NCI-H69 (cell line): ENCODE results near the gene MGAT2.
"Not testable (repeated sequence)": the region's sequence is repeated elsewhere in the genome, so short reads cannot be mapped to it uniquely, and the experiment has no call there.

ENCODE experiments used
- DNase-seq: peaks from one replicate; lab custom pipeline; 2025; lab: John Stamatoyannopoulos, UW

The MGAT2 gene

DNA sequence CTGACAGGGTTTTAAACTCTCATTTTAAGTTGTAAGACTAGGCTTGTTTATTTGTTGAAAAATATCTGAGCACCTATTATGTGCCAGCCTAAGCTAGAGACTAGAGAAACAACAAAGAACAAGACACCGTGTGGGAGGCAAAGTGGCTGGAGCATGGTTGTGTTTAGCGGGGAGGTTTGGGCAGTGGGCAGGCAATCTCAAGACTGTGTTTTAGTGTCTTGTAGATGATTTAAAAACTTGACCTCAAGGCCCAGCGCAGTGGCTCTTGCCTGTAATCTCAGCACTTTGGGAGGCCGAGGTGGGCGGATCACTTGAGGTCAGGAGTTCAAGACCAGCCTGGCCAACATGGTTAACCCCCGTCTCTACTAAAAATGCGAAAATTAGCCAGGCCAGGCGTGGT is 7.9 kb upstream of the MGAT2 start:
- no peak for DNase-seq

DNA sequence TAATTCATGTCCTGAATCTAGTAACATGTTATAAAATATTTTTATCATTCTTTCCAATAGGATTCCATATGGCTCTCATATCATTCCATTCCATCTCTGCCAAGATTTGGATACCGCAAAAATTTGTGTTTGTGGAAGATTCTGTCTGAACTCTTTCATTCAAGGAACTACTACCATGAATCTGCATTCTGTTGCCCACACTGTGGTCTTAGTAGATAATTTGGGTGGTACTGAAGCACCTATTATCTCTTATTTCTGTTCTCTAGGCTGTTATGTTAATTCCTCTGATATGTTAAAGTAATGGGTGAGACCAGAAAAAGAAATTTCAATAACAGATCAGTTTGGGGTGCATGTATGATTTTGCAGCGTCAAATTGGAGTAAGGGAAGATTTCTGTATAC is 6.4 kb upstream of the MGAT2 start:
- DNase-seq: no peak

DNA sequence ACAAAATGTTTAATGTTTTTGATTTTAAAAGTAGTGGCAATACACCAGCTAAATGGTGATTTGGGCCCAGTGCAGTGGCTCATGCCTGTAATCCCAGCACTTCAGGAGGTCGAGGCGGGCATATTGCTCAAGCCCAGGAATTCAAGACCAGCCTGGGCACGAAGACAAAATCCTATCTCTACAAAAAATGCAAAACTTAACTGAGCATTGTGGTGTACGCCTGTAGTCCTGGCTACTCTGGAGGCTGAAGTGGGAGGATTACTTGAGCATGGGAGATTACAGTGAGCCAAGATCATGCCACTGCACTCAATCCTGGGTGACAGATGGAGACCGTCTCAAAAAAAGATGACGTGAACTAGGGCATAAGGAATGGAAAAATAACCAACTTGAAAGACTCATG is 4.8 kb upstream of the MGAT2 start:
- DNase-seq: no peak

DNA sequence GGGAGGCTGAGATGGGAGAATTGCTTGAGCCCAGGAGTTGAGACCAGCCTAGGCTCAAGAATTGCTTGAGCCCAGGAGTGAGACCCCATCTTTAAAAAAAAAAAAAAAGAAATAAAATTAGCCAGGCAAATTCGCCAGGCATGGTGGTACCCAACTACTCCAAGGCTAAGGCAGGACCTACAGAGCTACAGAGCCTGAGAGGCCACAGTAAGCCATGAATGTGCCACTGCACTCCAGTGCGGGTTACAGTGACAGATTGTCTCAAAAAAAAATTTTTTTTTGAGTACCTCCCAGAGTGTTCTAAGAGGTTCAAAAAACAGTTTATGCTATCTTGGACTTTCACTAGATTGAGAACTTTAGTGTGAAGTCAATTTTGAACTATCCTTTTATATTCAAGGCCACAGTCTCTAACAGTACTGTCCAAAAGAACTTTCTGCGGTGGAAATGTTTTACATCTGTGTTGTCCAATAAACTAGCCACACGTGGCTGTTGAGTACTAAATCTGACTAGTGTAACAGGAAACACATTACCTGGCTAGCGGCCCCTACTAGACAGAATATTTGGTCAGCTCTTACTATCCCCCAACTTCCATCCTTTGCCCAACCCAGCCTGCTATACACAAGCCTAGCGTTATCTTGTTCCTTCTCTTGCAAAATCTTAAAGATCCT is 2.6 kb upstream of the MGAT2 start:
- no peak for DNase-seq

GRCh38 chr14:49619273-49619672 is 1.3 kb upstream of the MGAT2 start:
- not testable (repeated sequence) for DNase-seq

DNA sequence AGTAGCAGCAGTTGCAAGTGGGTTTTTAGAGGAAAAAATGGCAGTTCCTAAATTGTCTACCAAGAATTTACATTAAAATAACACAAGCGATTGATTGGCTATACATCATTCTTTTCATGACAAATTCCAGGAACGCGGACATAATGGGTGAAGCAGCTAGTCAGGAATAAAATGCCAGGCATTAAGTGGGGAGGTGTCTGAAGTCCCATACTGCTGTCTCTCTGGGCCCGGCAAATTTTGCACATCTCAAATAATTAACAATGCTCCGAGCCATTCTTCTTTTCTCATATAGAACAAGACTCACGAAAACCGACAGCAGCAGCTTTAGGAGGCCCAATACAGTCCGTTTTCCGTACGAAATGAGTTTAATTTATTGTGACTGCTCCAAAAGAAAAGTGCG is 869 bp upstream of the MGAT2 start:
- DNase-seq: no peak

GRCh38 chr14:49621114-49621881 is 699 bp downstream of the MGAT2 start:
- DNase-seq: peak; percentile 83

DNA sequence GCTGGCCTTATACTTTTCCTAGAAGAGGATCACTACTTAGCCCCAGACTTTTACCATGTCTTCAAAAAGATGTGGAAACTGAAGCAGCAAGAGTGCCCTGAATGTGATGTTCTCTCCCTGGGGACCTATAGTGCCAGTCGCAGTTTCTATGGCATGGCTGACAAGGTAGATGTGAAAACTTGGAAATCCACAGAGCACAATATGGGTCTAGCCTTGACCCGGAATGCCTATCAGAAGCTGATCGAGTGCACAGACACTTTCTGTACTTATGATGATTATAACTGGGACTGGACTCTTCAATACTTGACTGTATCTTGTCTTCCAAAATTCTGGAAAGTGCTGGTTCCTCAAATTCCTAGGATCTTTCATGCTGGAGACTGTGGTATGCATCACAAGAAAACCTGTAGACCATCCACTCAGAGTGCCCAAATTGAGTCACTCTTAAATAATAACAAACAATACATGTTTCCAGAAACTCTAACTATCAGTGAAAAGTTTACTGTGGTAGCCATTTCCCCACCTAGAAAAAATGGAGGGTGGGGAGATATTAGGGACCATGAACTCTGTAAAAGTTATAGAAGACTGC is 1.5 kb downstream of the MGAT2 start:
- peak; percentile 41 for DNase-seq

DNA sequence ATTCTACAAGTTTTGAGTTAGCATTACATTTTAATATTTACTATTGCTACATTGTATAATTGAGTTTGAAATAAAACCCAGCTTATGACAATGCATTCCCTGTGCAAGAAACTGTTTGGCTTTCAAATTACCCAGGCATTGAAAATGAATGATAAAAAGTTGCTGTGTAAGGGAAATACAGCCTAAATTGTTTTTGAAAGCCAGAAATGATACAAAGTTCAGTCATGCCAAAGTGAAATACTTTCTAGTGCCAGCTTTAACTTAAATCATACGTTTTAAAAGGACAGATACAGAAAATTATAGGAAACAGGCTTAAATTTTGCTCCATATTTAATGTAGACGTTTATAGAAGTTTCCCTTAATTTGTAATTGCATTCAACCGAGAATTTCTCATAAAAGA is 2.8 kb downstream of the MGAT2 start:
- DNase-seq: no peak

GRCh38 chr14:49623941-49624839 is 3.6 kb downstream of the MGAT2 start:
- DNase-seq: no peak

GRCh38 chr14:49633640-49634546 is 13.3 kb downstream of the MGAT2 start:
- peak; percentile 98 for DNase-seq

DNA sequence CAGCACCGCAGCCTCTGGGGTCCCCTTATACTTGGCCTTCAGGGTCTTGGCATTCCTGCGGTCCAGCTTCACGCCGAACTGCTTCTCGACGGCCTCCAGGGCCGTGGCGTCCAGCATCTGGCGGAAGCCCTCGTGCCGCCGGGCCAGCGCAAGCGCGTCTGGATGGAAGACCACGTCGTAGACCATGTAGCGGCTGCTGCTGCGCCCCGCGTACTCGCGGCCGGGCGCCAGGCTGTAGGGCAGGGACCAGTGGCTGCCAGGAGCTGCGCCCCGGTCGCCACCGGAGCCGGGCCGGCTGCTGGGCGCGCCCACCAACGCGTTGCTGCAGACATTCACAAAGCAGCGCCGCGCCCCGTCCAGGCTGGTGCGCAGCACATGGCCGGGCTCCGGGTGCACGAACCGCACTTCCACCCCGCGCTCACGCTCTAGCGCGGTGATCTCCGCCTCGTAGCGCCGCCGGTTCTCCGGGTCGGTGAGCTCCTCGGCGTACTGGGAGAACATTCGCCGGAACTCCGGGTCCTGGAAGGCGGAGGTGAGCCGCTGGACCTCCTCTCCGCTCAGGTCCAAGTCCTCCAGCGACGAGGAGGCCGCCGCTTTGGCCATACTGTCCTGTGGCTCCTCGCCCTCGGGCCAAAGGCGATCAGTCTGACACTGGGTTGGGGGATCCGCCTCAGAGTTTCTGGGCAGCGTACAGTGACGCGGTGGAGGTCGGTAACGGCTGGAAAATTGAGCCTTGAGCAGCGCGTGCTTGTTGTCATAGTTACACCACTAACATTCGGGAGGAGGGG is 14.1 kb downstream of the MGAT2 start, which contains the start of gene DNAAF2:
Gene DNAAF2 (minus strand): TSS at position 698 of the 788 bp plus-strand sequence. CDS start 95 bp downstream, at position 603.
- DNase-seq: peak; percentile 85

DNA sequence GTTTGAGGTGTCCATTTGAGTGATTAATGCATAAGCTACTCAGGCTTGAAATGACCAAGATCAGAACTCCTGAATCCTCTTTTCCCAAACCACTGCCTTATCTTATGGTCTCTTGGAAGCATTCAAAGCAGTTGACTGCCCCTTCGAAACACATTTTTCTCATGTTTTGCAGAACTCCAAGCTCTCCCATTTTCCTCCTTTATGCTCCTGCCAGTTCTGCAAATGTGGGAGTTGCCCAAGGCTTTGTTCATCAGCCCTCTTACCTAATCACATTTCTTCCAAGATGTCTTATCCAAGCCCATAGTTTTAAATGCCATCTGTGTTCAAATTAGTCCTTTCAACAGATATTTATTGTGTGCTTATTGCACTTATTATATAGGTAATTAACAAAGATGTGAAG is 16.3 kb downstream of the MGAT2 start:
- DNase-seq: no peak

DNA sequence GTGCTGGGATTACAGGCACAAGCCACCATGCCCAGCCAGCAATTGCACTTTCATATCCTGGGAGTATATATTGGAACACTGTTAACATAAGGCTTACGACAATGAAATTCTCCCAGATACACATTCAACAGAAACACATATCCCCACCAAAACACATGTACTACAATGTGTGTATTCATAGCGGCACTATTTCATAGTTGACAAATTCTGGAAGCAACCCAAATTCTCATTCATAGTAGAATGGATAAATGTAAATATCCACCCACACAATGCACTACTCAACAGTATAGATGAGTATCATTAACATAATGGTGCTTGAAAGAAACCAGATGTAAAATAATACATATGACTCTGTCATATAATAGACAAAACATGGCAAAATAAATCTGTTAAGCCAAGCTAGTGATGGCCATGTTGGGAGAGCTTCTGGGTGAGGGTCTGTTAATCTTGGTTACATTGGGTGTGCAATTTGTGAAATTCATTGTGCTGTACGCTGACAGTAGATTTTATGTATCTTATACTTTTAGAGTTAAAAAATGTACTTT is 17.0 kb downstream of the MGAT2 start:
- no peak for DNase-seq

DNA sequence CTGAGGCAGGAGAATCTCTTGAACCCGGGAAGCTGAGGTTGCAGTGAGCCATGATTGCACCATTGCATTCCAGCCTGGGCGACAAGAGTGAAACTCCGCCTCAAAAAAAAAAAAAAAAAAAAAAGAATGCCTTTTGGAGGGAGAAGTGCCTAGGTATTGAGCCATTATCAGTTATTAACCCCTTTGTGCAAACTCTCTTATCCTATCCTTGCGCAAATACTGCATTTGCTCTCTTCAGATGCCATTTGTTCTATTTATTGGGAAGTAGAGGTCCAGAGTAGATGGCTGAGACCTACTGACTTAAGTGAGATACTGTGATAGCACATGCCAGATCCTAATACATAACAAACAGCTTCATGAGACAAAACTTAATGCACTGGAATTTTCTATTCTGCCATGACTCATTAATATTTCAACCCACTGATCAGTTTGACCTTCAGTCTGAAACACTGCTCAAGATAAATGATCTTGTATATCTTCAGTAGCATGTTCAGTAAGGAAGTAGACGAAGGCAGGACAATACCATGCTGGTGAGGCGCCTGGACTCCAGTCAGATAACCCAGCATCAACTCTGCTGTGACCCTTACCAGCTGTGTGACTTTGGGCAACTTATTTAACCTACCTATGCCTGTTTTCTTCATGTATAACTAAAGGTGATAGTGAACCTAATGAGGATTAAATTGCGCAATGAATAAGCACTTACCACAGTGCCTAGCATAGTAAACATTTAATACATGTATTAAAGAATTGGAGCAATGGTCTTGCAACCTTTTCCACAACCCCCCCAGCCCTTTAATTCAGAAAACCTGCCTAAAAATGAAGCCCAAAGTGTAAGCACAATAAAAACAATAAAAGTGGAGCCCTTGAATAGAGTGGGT is 20.2 kb downstream of the MGAT2 start:
- DNase-seq: no peak

GRCh38 chr14:49641697-49642129 is 21.1 kb downstream of the MGAT2 start:
- DNase-seq: peak; percentile 68

DNA sequence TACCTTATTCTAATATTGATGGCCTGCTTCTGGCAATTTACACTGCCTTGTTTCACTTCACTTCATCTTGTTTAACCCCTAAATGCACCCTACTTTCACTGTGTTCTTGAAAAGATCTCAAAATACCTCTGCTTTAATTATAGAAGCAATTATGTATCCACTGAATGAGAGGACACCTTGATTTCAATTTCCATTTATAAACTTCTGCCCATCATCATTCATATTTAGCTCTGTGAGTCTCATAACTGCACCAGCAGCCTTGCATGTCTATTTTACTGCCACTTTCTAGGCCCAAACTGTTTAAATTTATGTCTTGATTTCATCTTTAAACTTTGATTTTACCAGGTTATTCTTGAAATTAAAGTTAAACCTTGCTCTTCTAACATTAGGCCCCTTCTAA is 21.6 kb downstream of the MGAT2 start:
- DNase-seq: no peak

DNA sequence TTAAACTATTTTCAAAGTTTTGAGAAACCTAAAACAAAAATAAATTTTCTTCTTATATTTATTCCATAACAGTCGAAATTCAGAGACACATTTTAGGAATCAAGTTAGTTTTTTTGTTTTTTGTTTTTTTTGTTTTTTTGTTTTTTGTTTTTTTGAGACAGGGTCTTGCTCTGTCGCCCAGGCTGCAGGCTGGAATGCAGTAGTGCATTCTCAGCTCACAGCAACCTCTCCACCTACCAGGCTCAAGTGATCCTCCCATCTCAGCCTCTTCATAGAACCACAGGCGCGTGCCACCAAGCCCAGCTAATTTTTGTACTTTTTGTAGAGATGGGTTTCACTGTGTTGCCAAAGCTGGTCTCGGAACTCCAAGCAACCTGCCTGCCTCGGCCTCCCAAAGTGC is 32.9 kb downstream of the MGAT2 start:
- DNase-seq: no peak

DNA sequence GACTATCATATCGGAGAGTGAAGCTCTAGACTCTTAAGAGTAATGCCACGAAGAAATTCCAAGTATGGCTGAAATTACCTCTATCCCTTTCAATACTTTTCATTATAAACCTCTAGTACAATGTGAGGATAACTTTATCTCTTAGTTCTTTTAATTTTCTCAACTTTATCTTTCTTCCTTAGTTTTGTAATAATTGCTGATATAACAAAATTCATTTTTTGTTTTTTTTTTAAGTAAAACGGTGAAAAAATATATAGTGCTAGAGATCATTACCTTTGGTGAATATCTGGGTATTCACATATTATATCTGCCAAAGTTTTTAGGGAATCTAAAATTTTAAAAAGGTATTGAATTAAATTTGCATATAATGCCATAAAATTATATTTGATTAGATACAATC is 33.9 kb downstream of the MGAT2 start:
- no peak for DNase-seq
